Subcutaneous adipose tissue (tissue), 4 donors: Measurements from ENCODE around the gene WDR26. TPM values are rescaled to one million over a fixed set of nuclear protein-coding genes. Genes with fewer than 3 reads are reported as not detected.

ENCODE experiments used
- CTCF ChIP-seq: fragments of 450-650 bp; IDR thresholded peaks from one replicate; pipeline ENCODE4 v1.5.1; 2016; ENCODE audit warnings: low read depth, mild to moderate bottlenecking, control low read depth, antibody characterized with exemption, moderate library complexity
- total RNA-seq, 4 donors: library from RNA; depleted of rRNA; stranded (reverse); fragments of >200 nt; gene quantifications; one replicate each; pipeline ENCODE4 v1.1.0, GENCODE V29; 2016

WDR26 gene
- total RNA-seq, result 100 to 1,000 TPM; 128 to 189 (median 140) TPM

- no peak for TF ChIP-seq CTCF
Measured at GRCh38 chr1:224434691-224435317, at the start of gene WDR26. WDR26 (minus strand) TSS chr1:224434797.

GRCh38 chr1:224482619-224483018 is 48.0 kb upstream of the WDR26 start:
- no peak for TF ChIP-seq CTCF

- no peak for TF ChIP-seq CTCF
Measured at GRCh38 chr1:224481601-224482000, 47.0 kb upstream of the WDR26 start.

GRCh38 chr1:224472806-224473205 is 38.2 kb upstream of the WDR26 start:
- no peak for TF ChIP-seq CTCF

- no peak for TF ChIP-seq CTCF
Measured at GRCh38 chr1:224466154-224466553, 31.6 kb upstream of the WDR26 start.

GRCh38 chr1:224459966-224460365 is 25.4 kb upstream of the WDR26 start:
- TF ChIP-seq CTCF, result no peak

- TF ChIP-seq CTCF, result no peak
Measured at GRCh38 chr1:224458996-224459395, 24.4 kb upstream of the WDR26 start.
